Progenitor cell of endocrine pancreas (in vitro differentiated cells): ENCODE data around the gene FAM180A. TPM values are rescaled to one million over a fixed set of nuclear protein-coding genes. Genes with fewer than 3 reads are reported as not detected.
A peak's percentile ranks its signal among the peaks of the same experiment; 100 is the strongest.
"Not testable (repeated sequence)": the region's sequence is repeated elsewhere in the genome, so short reads cannot be mapped to it uniquely, and the experiment has no call there.

ENCODE experiments used
- DNase-seq: peaks from one replicate; pipeline ENCODE4 v3.0.0; 2021; ENCODE audit warnings: low spot score; ENCODE audit not compliant: unreplicated experiment
- H3K27ac Mint-ChIP-seq: 2 replicates; pipeline ENCODE4 v1.8.0; 2021; ENCODE audit warnings: mild to moderate bottlenecking, moderate library complexity, mixed read lengths
- H3K27me3 Mint-ChIP-seq: 2 replicates; pipeline ENCODE4 v1.8.0; 2021; ENCODE audit warnings: mixed read lengths
- H3K36me3 Mint-ChIP-seq: 2 replicates; pipeline ENCODE4 v1.8.0; 2022; ENCODE audit warnings: mixed read lengths; ENCODE audit not compliant: insufficient read depth
- H3K4me1 Mint-ChIP-seq: 2 replicates; pipeline ENCODE4 v1.8.0; 2021; ENCODE audit warnings: low read depth, mixed read lengths
- H3K4me3 Mint-ChIP-seq: 2 replicates; pipeline ENCODE4 v1.8.0; 2021; ENCODE audit warnings: low read depth, mild to moderate bottlenecking, moderate library complexity, mixed read lengths
- H3K9me3 Mint-ChIP-seq: 2 replicates; pipeline ENCODE4 v1.8.0; 2021; ENCODE audit warnings: low read depth, mixed read lengths
- total RNA-seq: library from RNA; stranded (reverse); gene quantifications from 2 replicates; pipeline ENCODE4 v1.2.1, GENCODE V29; 2021
- TF ChIP-seq, protein P1 (sequence below): fragments of 200-600 bp; sonication (generic); IDR thresholded peaks from one replicate; pipeline ENCODE4 v1.5.0; 2021; ENCODE audit warnings: antibody characterized with exemption, mild to moderate bottlenecking; ENCODE audit not compliant: unreplicated experiment

FAM180A gene
- total RNA-seq, 1 donor from 2014 or later = not detected

DNA sequence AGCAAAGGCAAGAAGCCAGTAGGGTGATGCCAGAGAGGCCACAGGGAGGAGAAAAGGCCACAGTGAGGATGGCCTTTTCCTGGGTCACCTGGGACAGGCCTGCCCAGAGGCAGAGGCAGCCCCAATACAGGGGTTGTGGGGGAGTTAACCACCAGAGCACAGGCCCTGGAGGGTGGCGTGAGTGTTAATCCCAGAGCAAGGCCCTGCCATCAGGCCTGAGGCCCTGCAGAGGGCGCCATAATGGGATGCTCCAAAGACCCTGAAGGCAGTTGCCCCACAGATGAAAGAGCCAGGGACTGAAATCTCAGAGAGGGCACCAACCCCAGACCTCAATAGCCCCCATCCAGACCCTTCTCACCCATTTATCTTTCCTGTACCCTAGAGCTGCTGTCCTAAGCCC is 44.5 kb downstream of the FAM180A start:
- no peak for DNase-seq
- no peak overlapping the region for H3K4me3 Mint-ChIP-seq

GRCh38 chr7:135697276-135698049 is 51.1 kb downstream of the FAM180A start:
- Mint-ChIP-seq H3K9me3 (no peaks in the 10 kb centered on the region), H3K4me1 (no peaks in the 10 kb centered on the region), H3K27me3 (no peaks in the 10 kb centered on the region), H3K27ac (no peak overlapping the region), H3K4me3 (no peak overlapping the region), H3K36me3 (no peaks in the 10 kb centered on the region)
- TF ChIP-seq, protein P1, sequence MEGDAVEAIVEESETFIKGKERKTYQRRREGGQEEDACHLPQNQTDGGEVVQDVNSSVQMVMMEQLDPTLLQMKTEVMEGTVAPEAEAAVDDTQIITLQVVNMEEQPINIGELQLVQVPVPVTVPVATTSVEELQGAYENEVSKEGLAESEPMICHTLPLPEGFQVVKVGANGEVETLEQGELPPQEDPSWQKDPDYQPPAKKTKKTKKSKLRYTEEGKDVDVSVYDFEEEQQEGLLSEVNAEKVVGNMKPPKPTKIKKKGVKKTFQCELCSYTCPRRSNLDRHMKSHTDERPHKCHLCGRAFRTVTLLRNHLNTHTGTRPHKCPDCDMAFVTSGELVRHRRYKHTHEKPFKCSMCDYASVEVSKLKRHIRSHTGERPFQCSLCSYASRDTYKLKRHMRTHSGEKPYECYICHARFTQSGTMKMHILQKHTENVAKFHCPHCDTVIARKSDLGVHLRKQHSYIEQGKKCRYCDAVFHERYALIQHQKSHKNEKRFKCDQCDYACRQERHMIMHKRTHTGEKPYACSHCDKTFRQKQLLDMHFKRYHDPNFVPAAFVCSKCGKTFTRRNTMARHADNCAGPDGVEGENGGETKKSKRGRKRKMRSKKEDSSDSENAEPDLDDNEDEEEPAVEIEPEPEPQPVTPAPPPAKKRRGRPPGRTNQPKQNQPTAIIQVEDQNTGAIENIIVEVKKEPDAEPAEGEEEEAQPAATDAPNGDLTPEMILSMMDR = no peak
- DNase-seq = no peak

More for the DNA sequence above, 44.5 kb downstream of the FAM180A start:
- Mint-ChIP-seq H3K4me1 (no peaks in the 10 kb centered on the region), H3K27me3 (no peaks in the 10 kb centered on the region), H3K27ac (no peak overlapping the region), H3K36me3 (no peaks in the 10 kb centered on the region), H3K9me3 (no peaks in the 10 kb centered on the region)
- TF ChIP-seq, protein P1 = peak; percentile 31

GRCh38 chr7:135693558-135693957 is 55.1 kb downstream of the FAM180A start:
- H3K27me3 Mint-ChIP-seq = no peaks in the 10 kb centered on the region
- TF ChIP-seq, protein P1 = no peak
- DNase-seq = no peak

DNA sequence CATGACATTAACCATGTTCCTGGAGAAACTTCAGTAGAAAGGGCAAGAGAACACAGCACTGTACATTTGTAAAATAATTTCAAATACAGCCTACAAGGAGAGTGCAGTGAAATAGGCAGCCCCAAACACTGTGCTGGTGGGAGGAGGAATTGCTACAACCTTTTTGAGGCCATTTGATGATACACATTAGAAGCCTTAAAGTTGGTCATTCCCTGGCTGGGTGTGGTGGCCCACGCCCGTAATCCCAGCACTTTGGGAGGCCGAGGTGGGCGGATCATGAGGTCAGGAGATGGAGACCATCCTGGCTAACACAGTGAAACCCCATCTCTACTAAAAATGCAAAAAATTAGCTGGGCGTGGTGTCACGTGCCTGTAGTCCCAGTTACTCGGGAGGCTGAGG is 56.0 kb downstream of the FAM180A start:
- not testable (repeated sequence) for H3K4me1 Mint-ChIP-seq, H3K27me3 Mint-ChIP-seq, H3K27ac Mint-ChIP-seq, H3K9me3 Mint-ChIP-seq, H3K4me3 Mint-ChIP-seq, DNase-seq, H3K36me3 Mint-ChIP-seq

More at GRCh38 chr7:135693558-135693957, 55.1 kb downstream of the FAM180A start:
- Mint-ChIP-seq H3K9me3 (no peaks in the 10 kb centered on the region), H3K36me3 (no peaks in the 10 kb centered on the region), H3K4me1 (no peaks in the 10 kb centered on the region), H3K27ac (no peak overlapping the region), H3K4me3 (no peak overlapping the region)

- Mint-ChIP-seq H3K4me1 (no peaks in the 10 kb centered on the region), H3K9me3 (no peaks in the 10 kb centered on the region), H3K27me3 (no peaks in the 10 kb centered on the region), H3K27ac (no peak overlapping the region), H3K36me3 (no peaks in the 10 kb centered on the region), H3K4me3 (no peak overlapping the region)
- TF ChIP-seq, protein P1 = no peak
- no peak for DNase-seq
Measured at GRCh38 chr7:135692055-135692454, 56.6 kb downstream of the FAM180A start.

DNA sequence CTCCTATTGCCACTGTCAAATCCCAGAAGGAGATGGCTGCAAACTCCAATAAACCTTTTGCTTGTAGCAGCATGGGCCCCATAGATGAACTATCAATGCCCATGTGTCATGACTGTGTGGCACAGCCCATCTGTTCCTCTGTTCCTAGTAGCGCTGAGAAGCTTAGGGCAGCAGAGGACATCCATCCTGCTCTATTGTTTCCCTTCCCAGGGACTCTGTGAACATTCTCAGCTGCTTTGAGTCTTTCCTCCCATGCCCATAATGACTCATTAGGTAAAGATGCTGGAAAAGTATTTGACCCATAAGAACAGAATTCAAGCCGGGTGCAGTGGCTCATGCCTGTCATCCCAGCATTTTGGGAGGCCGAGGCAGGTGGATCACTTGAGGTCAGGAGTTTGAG is 58.0 kb downstream of the FAM180A start:
- Mint-ChIP-seq H3K27me3 (no peaks in the 10 kb centered on the region), H3K27ac (no peak overlapping the region), H3K36me3 (no peaks in the 10 kb centered on the region), H3K4me3 (no peak overlapping the region), H3K4me1 (no peaks in the 10 kb centered on the region), H3K9me3 (no peaks in the 10 kb centered on the region)
- DNase-seq = no peak
- TF ChIP-seq, protein P1 = no peak
